Coronary artery (tissue), 2 donors: ENCODE results near the gene FN3KRP.

Source experiments
- DNase-seq: peaks from one replicate; pipeline ENCODE4 v3.0.0-alpha.2; 2017; ENCODE audit warnings: low spot score
- H3K27ac ChIP-seq, 2 donors: fragments of 200-600 bp; sonication (generic); one replicate each; pipeline ENCODE4 v1.5.1; 2016 to 2019
- H3K4me3 ChIP-seq: fragments of 200-600 bp; sonication (generic); 2 replicates; pipeline ENCODE4 v1.5.1; 2016; ENCODE audit warnings: mild to moderate bottlenecking, moderate library complexity
- TF ChIP-seq, protein P1 (sequence below): fragments of 200-600 bp; sonication (generic); IDR thresholded peaks from one replicate; pipeline ENCODE4 v1.5.1; 2019; ENCODE audit warnings: antibody characterized with exemption

FN3KRP gene

DNA sequence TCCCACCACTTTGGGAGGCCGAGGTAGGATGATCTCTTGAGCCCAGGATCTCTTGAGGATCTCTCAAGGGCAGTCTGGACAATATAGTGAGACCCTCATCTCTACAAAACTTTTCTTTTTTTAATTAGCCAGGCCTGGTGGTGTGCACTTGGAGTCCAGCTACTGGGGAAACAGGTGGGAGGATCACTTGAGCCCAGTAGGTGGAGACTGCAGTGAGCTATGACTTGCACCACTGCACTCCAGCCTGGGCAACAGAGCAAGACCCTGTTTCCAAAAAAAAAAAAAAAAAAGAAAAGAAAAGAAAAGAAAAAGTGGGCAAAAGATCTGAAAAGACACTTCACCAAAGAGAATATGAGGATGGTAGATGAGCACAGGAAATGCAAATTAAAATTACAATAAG is 33.0 kb upstream of the FN3KRP start:
- TF ChIP-seq, protein P1, sequence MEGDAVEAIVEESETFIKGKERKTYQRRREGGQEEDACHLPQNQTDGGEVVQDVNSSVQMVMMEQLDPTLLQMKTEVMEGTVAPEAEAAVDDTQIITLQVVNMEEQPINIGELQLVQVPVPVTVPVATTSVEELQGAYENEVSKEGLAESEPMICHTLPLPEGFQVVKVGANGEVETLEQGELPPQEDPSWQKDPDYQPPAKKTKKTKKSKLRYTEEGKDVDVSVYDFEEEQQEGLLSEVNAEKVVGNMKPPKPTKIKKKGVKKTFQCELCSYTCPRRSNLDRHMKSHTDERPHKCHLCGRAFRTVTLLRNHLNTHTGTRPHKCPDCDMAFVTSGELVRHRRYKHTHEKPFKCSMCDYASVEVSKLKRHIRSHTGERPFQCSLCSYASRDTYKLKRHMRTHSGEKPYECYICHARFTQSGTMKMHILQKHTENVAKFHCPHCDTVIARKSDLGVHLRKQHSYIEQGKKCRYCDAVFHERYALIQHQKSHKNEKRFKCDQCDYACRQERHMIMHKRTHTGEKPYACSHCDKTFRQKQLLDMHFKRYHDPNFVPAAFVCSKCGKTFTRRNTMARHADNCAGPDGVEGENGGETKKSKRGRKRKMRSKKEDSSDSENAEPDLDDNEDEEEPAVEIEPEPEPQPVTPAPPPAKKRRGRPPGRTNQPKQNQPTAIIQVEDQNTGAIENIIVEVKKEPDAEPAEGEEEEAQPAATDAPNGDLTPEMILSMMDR = no peak
- no peak overlapping the region for H3K4me3 ChIP-seq
- H3K27ac ChIP-seq = no peak overlapping the region
- no peak for DNase-seq

- Histone ChIP-seq H3K27ac (no peak overlapping the region), H3K4me3 (no peak overlapping the region)
- DNase-seq = no peak
Observed at GRCh38 chr17:82684228-82684841, 32.2 kb upstream of the FN3KRP start.

GRCh38 chr17:82685291-82685690 is 31.2 kb upstream of the FN3KRP start:
- DNase-seq = no peak
- Histone ChIP-seq H3K4me3 (no peak overlapping the region), H3K27ac (no peak overlapping the region)
- TF ChIP-seq, protein P1 = no peak

More at GRCh38 chr17:82684228-82684841, 32.2 kb upstream of the FN3KRP start:
- TF ChIP-seq, protein P1 = no peak

GRCh38 chr17:82686366-82687324 is 29.9 kb upstream of the FN3KRP start:
- no peak for DNase-seq

DNA sequence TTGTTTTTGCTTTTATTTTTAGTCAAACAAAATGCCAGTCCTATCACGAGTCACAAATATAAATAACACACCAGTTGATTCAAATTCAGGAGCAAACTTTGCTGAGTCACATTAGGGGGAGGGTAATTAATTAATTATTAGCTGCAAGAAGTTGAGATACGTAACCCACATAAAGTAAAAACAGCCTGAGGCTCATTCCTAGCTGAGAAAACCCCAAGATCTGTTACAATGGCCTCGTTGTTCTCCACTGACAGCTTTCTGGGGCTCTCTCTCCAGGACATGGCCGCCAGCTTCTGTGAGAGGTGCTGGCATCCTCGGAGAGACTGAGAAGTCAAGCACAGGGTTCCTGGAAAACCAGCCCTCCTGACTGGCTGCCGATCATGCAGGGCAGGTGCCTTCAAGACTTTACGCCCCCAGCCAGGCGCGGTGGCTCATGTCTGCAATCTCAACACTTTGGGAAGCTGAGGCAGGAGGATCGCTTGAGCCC is 29.1 kb upstream of the FN3KRP start:
- TF ChIP-seq, protein P1 = no peak
- no peak overlapping the region for H3K4me3 ChIP-seq
- H3K27ac ChIP-seq = no peak overlapping the region
- no peak for DNase-seq

More at GRCh38 chr17:82686366-82687324, 29.9 kb upstream of the FN3KRP start:
- Histone ChIP-seq H3K27ac (no peak overlapping the region), H3K4me3 (no peak overlapping the region)
- TF ChIP-seq, protein P1 = no peak

GRCh38 chr17:82687871-82688270 is 28.6 kb upstream of the FN3KRP start:
- no peak overlapping the region for H3K27ac ChIP-seq
- DNase-seq = no peak

More at GRCh38 chr17:82687871-82688270, 28.6 kb upstream of the FN3KRP start:
- TF ChIP-seq, protein P1 = no peak
- H3K4me3 ChIP-seq = no peak overlapping the region
